ENCODE measurements around the gene ASIC4.

ASIC4 gene

GRCh38 chr2:219560037-219560892, 46.0 kb downstream of the ASIC4 start:
- in situ Hi-C loops (cut with HindIII; ENCODE audit: low sequenced_read_pairs): no loop called here
- no peak for DNase-seq (ENCODE audit: low read depth)
- H3K4me3 ChIP-seq (ENCODE audit: low read depth, low read length): no peak overlapping the region
- peak; percentile 67 for TF ChIP-seq CTCF (IDR thresholded peaks at IDR 0.05; ENCODE audit: low read depth, low read length, missing control alignments)

- TF ChIP-seq CTCF (IDR thresholded peaks at IDR 0.05; ENCODE audit: low read depth, low read length, missing control alignments): no peak
- H3K4me3 ChIP-seq (ENCODE audit: low read depth, low read length): no peak overlapping the region
- no peak for DNase-seq (ENCODE audit: low read depth)
- in situ Hi-C loops (cut with HindIII; ENCODE audit: low sequenced_read_pairs): no loop called here
Measured at GRCh38 chr2:219560893-219561178, 46.6 kb downstream of the ASIC4 start.

GRCh38 chr2:219561179-219562048, 47.1 kb downstream of the ASIC4 start:
- no peak overlapping the region for H3K4me3 ChIP-seq (ENCODE audit: low read depth, low read length)
- no peak for DNase-seq (ENCODE audit: low read depth)
- in situ Hi-C loops (cut with HindIII; ENCODE audit: low sequenced_read_pairs): no loop called here
- TF ChIP-seq CTCF (IDR thresholded peaks at IDR 0.05; ENCODE audit: low read depth, low read length, missing control alignments): no peak

- no peak for TF ChIP-seq CTCF (IDR thresholded peaks at IDR 0.05; ENCODE audit: low read depth, low read length, missing control alignments)
- in situ Hi-C loops (cut with HindIII; ENCODE audit: low sequenced_read_pairs): no loop called here
- H3K4me3 ChIP-seq (ENCODE audit: low read depth, low read length): no peak overlapping the region
- DNase-seq (ENCODE audit: low read depth): no peak
Measured at GRCh38 chr2:219562049-219563020, 48.1 kb downstream of the ASIC4 start.

GRCh38 chr2:219563271-219563928, 49.1 kb downstream of the ASIC4 start:
- TF ChIP-seq CTCF (IDR thresholded peaks at IDR 0.05; ENCODE audit: low read depth, low read length, missing control alignments): no peak
- DNase-seq (ENCODE audit: low read depth): no peak
- no peak overlapping the region for H3K4me3 ChIP-seq (ENCODE audit: low read depth, low read length)
- in situ Hi-C loops (cut with HindIII; ENCODE audit: low sequenced_read_pairs): no loop called here
